H9 (cell line): ENCODE measurements around the gene LSM3. TPM values are rescaled to one million over a fixed set of nuclear protein-coding genes. Genes with fewer than 3 reads are reported as not detected.

Experiments
- DNase-seq: peaks from one replicate; pipeline ENCODE4 v3.0.0-alpha.2; 2017
- H2AFZ ChIP-seq: one replicate; pipeline ENCODE4 v1.6.1; 2013; ENCODE audit warnings: mild to moderate bottlenecking, low read length, control low read depth, moderate library complexity
- H2AK5ac ChIP-seq: 2 replicates; pipeline ENCODE4 v1.6.1; 2013; ENCODE audit warnings: low read length, control low read depth, mixed read lengths; ENCODE audit not compliant: insufficient read length
- H2BK120ac ChIP-seq: one replicate; pipeline ENCODE4 v1.6.1; 2013; ENCODE audit warnings: low read depth, mild to moderate bottlenecking, low read length, control low read depth, inconsistent platforms; ENCODE audit not compliant: poor library complexity, severe bottlenecking
- H2BK12ac ChIP-seq: 2 replicates; pipeline ENCODE4 v1.6.1; 2013; ENCODE audit warnings: low read length, control low read depth, mixed read lengths, low read depth; ENCODE audit not compliant: insufficient read length
- H2BK15ac ChIP-seq: 2 replicates; pipeline ENCODE4 v1.6.1; 2013; ENCODE audit warnings: low read depth, low read length, control low read depth
- H2BK20ac ChIP-seq: one replicate; pipeline ENCODE4 v1.6.1; 2013; ENCODE audit warnings: low read depth, mild to moderate bottlenecking, low read length, control low read depth, inconsistent platforms; ENCODE audit not compliant: poor library complexity, severe bottlenecking
- H2BK5ac ChIP-seq: 2 replicates; pipeline ENCODE4 v1.6.1; 2013; ENCODE audit warnings: low read length, control low read depth, mixed read lengths; ENCODE audit not compliant: insufficient read length
- H3K14ac ChIP-seq: 2 replicates; pipeline ENCODE4 v1.6.1; 2013; ENCODE audit warnings: low read length, control low read depth; ENCODE audit not compliant: insufficient read depth
- H3K18ac ChIP-seq: 2 replicates; pipeline ENCODE4 v1.6.1; 2013; ENCODE audit warnings: low read depth, mild to moderate bottlenecking, mixed read lengths, low read length, control low read depth; ENCODE audit not compliant: insufficient read length
- H3K23ac ChIP-seq: 2 replicates; pipeline ENCODE4 v1.6.1; 2013; ENCODE audit warnings: low read length, control low read depth, mixed read lengths, low read depth; ENCODE audit not compliant: insufficient read length
- H3K23me2 ChIP-seq: 2 replicates; pipeline ENCODE4 v1.6.1; 2013; ENCODE audit warnings: low read depth, mild to moderate bottlenecking, mixed read lengths, low read length, control low read depth; ENCODE audit not compliant: insufficient read length, poor library complexity, severe bottlenecking
- H3K27ac ChIP-seq: 2 replicates; pipeline ENCODE4 v1.5.1; 2013; ENCODE audit warnings: low read length, control low read depth, mixed read lengths, low read depth; ENCODE audit not compliant: insufficient read length
- H3K27me3 ChIP-seq: 2 replicates; pipeline ENCODE4 v1.6.1; 2013; ENCODE audit warnings: low read length, control low read depth, inconsistent platforms; ENCODE audit not compliant: insufficient read depth
- H3K4ac ChIP-seq: 2 replicates; pipeline ENCODE4 v1.6.1; 2013; ENCODE audit warnings: low read depth, mild to moderate bottlenecking, control low read depth, inconsistent platforms, low read length, moderate library complexity
- H3K4me1 ChIP-seq: 2 replicates; pipeline ENCODE4 v1.6.1; 2013; ENCODE audit warnings: low read length, control low read depth, inconsistent platforms; ENCODE audit not compliant: insufficient read depth
- H3K4me2 ChIP-seq: 2 replicates; pipeline ENCODE4 v1.6.1; 2013; ENCODE audit warnings: low read length, control low read depth, mixed read lengths; ENCODE audit not compliant: insufficient read length, insufficient read depth
- H3K56ac ChIP-seq: 2 replicates; pipeline ENCODE4 v1.6.1; 2013; ENCODE audit warnings: low read depth, mild to moderate bottlenecking, mixed read lengths, low read length, control low read depth; ENCODE audit not compliant: insufficient read length
- H3K79me1 ChIP-seq: 2 replicates; pipeline ENCODE4 v1.6.1; 2013; ENCODE audit warnings: low read depth, mild to moderate bottlenecking, moderate library complexity, low read length, control low read depth, inconsistent platforms; ENCODE audit not compliant: insufficient read depth, poor library complexity, severe bottlenecking
- H3K79me2 ChIP-seq: 2 replicates; pipeline ENCODE4 v1.6.1; 2013; ENCODE audit warnings: low read length, control low read depth, inconsistent platforms; ENCODE audit not compliant: insufficient read depth
- H3K9ac ChIP-seq: 2 replicates; pipeline ENCODE4 v1.6.1; 2013; ENCODE audit warnings: low read length, control low read depth, mixed read lengths; ENCODE audit not compliant: insufficient read length; ENCODE audit errors: extremely low read depth
- H3K9me3 ChIP-seq: one replicate; pipeline ENCODE4 v1.6.1; 2013; ENCODE audit warnings: low read depth, low read length, inconsistent platforms; ENCODE audit not compliant: control insufficient read depth
- H3T11ph ChIP-seq: one replicate; pipeline ENCODE4 v1.6.1; 2013; ENCODE audit warnings: mild to moderate bottlenecking, low read length, control low read depth, inconsistent platforms
- H4K20me1 ChIP-seq: one replicate; pipeline ENCODE4 v1.6.1; 2013; ENCODE audit not compliant: control insufficient read depth, insufficient read length, insufficient read depth
- H4K5ac ChIP-seq: 2 replicates; pipeline ENCODE4 v1.6.1; 2013; ENCODE audit warnings: low read depth, mild to moderate bottlenecking, mixed read lengths, low read length, control low read depth; ENCODE audit not compliant: insufficient read length
- H4K8ac ChIP-seq: replicated peaks from 2 replicates; pipeline ENCODE4 v1.6.1; 2013; ENCODE audit warnings: low read length, control low read depth, mixed read lengths, low read depth; ENCODE audit not compliant: insufficient read length
- H4K91ac ChIP-seq: 2 replicates; pipeline ENCODE4 v1.6.1; 2013; ENCODE audit warnings: low read depth, mild to moderate bottlenecking, moderate library complexity, mixed read lengths, low read length, control low read depth; ENCODE audit not compliant: insufficient read length
- H3K27ac Mint-ChIP-seq, 3 experiments: 2 replicates in 2 of 3; 3 replicates in 1 of 3; pipeline ENCODE4 v1.8.0; 2020 to 2021; ENCODE audit warnings: mixed read lengths in 3 of 3, mild to moderate bottlenecking in 1 of 3, moderate library complexity in 1 of 3
- H3K27me3 Mint-ChIP-seq: 2 replicates; pipeline ENCODE4 v1.8.0; 2021; ENCODE audit warnings: low read depth, mild to moderate bottlenecking, moderate library complexity, mixed read lengths
- H3K36me3 Mint-ChIP-seq, 3 experiments: 2 replicates in 2 of 3; 3 replicates in 1 of 3; pipeline ENCODE4 v1.8.0; 2020 to 2021; ENCODE audit warnings: low read depth in 3 of 3, mixed read lengths in 3 of 3; ENCODE audit not compliant: insufficient read depth in 1 of 3
- H3K4me1 Mint-ChIP-seq, 2 experiments: 2 replicates each; pipeline ENCODE4 v1.8.0; 2020; ENCODE audit warnings: mixed read lengths in 2 of 2
- H3K4me3 Mint-ChIP-seq, 2 experiments: 2 replicates in 1 of 2; 3 replicates in 1 of 2; pipeline ENCODE4 v1.8.0; 2020 to 2021; ENCODE audit warnings: mild to moderate bottlenecking in 2 of 2, mixed read lengths in 2 of 2, moderate library complexity in 1 of 2
- H3K9me3 Mint-ChIP-seq, 2 experiments: 2 replicates in 1 of 2; 3 replicates in 1 of 2; pipeline ENCODE4 v1.8.0; 2020; ENCODE audit warnings: mild to moderate bottlenecking in 2 of 2, mixed read lengths in 2 of 2, moderate library complexity in 1 of 2
- WGBS: extraction: QIAGEN DNeasy Blood & Tissue Kit; methylation state at CpG from one replicate; pipeline ENCODE4 v1.1.7; 2013; ENCODE audit warnings: missing lambda C conversion rate, low lambda C conversion rate, mixed read lengths; ENCODE audit not compliant: insufficient read length; ENCODE audit errors: extremely low coverage; 5-methylcytosine and 5-hydroxymethylcytosine counted together
- total RNA-seq: library from RNA; stranded (reverse); gene quantifications from 2 replicates; pipeline ENCODE4 v1.2.1, GENCODE V29; 2021
- TF ChIP-seq, protein P1 (sequence below): fragments of 200-600 bp; sonication (generic); conservative IDR thresholded peaks from 3 replicates; pipeline ENCODE4 v1.8.0; 2021; ENCODE audit warnings: antibody characterized with exemption, mild to moderate bottlenecking

Gene LSM3
- total RNA-seq, 1 experiment from 2014 or later = 24.4 TPM

DNA sequence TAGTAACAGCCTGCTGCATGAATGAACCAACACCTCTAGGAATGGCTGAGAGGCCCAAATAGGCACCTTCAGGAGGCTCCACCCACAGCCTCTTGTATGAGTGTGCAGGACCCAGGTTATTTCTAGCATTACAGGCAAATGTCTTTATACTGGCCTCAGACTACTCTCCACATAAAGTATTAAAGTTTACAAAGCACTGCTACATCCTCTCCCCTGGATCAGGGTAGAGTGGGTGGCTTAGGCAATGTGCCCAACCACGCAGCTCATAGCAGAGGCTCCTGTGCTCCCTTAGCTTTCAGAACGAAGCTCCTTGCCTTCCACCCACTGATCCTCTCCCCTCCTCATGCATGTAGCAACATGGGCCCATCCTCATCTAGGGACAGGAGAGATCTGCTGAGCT lies 37.5 kb upstream of the LSM3 start:
- Histone ChIP-seq H3K23me2 (no peaks in the 10 kb centered on the region), H4K5ac (no peak overlapping the region), H4K20me1 (peaks cover 2% of the 10 kb centered on the region), H3K9ac (no peak overlapping the region), H2BK12ac (no peak overlapping the region), H3K18ac (no peak overlapping the region), H4K8ac (no peak overlapping the region), H3K4me1 (no peaks in the 10 kb centered on the region; the same call in 1 of the 2 replicates), H3K79me2 (no peaks in the 10 kb centered on the region), H3K27me3 (no peaks in the 10 kb centered on the region), H2BK15ac (no peak overlapping the region), H3K23ac (no peak overlapping the region), H3K56ac (no peak overlapping the region), H3K4ac (no peak overlapping the region), H3K9me3 (no peaks in the 10 kb centered on the region), H3K79me1 (no peaks in the 10 kb centered on the region), H3K14ac (no peak overlapping the region), H3T11ph (no peak overlapping the region), H2BK5ac (no peak overlapping the region), H3K4me2 (no peak overlapping the region), H2AFZ (no peak overlapping the region), H2AK5ac (no peak overlapping the region), H3K27ac (no peak overlapping the region), H2BK120ac (no peak overlapping the region), H2BK20ac (no peak overlapping the region), H4K91ac (no peak overlapping the region)
- H3K4me3 Mint-ChIP-seq = no peak overlapping the region
- peaks cover 4 to 10% of the 10 kb centered on the region in 2 experiments; a peak in 3 of 4 replicates for H3K4me1 Mint-ChIP-seq
- H3K27ac Mint-ChIP-seq = no peak overlapping the region
- TF ChIP-seq, protein P1, sequence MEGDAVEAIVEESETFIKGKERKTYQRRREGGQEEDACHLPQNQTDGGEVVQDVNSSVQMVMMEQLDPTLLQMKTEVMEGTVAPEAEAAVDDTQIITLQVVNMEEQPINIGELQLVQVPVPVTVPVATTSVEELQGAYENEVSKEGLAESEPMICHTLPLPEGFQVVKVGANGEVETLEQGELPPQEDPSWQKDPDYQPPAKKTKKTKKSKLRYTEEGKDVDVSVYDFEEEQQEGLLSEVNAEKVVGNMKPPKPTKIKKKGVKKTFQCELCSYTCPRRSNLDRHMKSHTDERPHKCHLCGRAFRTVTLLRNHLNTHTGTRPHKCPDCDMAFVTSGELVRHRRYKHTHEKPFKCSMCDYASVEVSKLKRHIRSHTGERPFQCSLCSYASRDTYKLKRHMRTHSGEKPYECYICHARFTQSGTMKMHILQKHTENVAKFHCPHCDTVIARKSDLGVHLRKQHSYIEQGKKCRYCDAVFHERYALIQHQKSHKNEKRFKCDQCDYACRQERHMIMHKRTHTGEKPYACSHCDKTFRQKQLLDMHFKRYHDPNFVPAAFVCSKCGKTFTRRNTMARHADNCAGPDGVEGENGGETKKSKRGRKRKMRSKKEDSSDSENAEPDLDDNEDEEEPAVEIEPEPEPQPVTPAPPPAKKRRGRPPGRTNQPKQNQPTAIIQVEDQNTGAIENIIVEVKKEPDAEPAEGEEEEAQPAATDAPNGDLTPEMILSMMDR = no peak
- WGBS = no CpG with 5 or more reads among the region's 2 CpGs
- peaks cover 9 to 63% (median 22%) of the 10 kb centered on the region in 3 experiments; a peak in 6 of 7 replicates for H3K36me3 Mint-ChIP-seq
- DNase-seq = no peak
- H3K27me3 Mint-ChIP-seq = no peaks in the 10 kb centered on the region; the same call in 1 of the 2 replicates
- no peaks in the 10 kb centered on the region for H3K9me3 Mint-ChIP-seq
